ENCODE data around the gene BHMT.
A peak's percentile ranks its signal among the peaks of the same experiment; 100 is the strongest.

Gene BHMT, protein sequence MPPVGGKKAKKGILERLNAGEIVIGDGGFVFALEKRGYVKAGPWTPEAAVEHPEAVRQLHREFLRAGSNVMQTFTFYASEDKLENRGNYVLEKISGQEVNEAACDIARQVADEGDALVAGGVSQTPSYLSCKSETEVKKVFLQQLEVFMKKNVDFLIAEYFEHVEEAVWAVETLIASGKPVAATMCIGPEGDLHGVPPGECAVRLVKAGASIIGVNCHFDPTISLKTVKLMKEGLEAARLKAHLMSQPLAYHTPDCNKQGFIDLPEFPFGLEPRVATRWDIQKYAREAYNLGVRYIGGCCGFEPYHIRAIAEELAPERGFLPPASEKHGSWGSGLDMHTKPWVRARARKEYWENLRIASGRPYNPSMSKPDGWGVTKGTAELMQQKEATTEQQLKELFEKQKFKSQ
- total RNA-seq: 0 to 2.0 (median 0) reads per million in 17 experiments

DNA sequence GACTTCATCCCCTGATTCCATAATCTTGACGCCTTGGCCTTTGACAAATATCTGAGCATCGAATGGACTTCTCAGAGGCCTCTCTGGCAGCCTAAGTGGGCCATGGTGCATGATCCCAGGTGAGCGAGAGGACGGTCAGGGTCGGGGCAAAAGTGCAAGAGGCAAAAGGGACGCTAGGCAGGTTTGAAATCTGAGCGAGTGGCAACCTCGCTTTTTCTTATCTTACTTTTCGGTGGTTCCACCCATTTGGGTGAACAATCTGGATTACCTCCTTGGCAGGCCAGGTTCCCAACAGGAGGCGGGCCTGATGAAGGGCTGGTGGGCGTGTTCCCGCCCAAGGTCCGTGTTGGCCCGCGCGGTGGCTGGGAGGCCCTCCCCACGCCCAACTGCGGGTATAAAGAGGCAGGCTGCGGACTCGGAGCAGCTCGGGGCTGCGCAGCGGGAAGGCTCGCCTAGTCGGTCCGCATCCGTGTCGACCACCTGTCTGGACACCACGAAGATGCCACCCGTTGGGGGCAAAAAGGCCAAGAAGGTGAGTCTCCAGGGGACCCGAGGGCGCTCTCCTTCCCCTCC, at the start of gene BHMT:
Gene BHMT (plus strand): TSS at position 423 of the 573 bp plus-strand sequence. CDS start 77 bp downstream, at position 500.
- no peak for DNase-seq

DNA sequence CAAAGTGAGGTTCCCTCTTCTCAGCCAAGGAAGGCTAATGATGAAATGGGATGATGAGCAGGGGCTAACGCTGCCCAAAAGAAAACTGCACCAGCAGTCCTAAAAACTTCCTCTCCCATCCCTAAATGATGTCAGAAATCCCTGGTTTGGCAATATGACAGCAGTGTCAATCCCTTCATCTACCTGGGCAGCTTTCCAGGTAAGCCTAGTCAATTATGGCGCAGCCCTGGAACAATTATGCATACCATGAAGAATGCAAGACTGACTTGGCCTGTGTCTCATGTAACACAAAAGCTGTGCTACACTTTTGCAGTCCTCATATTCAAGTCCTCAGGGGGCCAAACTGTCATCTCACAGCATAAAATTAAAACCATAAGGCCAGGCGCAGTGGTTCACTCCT, 49.2 kb upstream of the BHMT start:
- no peak for DNase-seq

DNA sequence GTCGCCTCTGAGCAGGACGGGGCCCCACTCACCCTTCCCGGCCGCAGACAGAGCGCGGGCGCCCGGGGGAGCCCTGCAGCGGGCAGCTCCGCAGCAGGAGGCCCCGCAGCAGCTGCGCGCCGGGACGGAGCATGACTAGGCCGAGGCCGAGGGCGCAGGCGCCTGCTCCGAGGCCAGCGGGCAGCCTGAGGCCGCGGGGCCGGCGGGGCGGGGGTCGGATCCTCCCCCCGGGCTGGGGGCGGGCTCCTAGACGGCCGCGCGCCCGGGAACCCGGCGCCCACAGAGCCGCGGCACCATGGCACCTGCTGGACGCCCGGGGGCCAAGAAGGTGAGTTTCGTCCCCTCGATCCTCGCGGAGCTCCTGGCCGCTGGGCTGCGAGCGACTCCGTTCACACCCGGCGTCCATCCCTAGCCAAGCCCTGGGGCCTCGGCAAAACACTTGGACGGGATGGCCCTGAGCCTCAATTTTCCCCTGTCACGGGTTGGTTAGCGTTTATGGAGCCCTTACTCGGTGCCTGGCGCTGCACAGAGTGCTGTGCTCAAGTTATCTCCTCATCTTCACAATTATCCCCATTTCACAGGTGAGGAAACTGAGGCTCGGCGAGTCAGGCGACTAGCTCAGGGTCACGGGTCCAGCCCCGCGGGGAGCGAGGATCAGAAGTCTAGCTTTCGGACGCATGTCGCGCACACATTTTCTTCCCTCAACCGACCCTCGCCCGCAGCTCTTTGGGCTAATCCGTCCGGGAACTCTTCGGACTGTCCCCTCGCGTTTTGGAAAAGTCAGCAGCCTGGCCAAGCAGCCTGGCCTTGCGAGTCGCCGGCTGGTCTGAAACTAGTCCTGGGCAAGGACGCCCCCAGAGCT, 41.9 kb upstream of the BHMT start, which contains the start of the genes BHMT2 and DMGDH:
Gene BHMT2 (plus strand): TSS at position 280 of the 862 bp plus-strand sequence. CDS start 16 bp downstream, at position 296.
Gene DMGDH (minus strand): TSS at position 187 of the 862 bp plus-strand sequence. CDS start 54 bp downstream, at position 133.
- peak in 3 of 4 experiments; percentile 4 to 36 (median 17) for DNase-seq

DNA sequence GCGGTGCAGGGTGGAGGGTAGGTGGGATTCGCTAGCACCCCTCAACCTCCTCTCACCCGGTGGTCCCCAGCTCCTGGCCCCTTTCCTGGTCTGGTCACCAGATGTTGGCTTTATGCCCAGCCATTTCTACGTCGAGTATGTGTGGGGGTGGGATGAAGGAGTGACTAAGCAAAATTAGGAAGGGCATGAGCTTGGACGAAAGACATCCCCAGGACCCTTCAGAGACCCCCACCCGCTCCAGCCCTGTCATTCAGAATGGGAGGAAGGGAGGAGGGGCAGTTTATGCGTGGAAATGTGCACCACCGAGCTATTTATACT, 41.3 kb upstream of the BHMT start:
- no peak for DNase-seq

DNA sequence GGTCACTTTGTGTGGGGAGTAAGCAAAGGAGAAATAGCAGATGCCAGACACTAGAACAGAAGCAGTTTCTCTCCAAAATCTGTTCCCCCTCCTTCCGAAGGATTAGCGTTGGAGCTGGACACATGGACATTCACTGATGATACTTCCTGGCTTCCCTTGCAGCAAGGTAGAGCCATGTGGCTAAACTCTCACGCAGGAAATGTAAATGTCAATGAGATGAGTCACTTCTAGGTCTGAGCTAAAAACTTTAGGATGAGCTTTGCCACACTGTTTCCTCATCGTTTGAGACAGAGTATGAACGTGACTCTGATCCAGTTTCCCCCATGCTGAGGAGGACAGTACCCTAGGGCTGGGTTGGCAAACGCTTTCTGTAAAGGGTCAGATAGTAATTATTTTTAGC, 37.0 kb upstream of the BHMT start:
- DNase-seq: peak in 2 of 4 experiments; percentile 10 to 16

DNA sequence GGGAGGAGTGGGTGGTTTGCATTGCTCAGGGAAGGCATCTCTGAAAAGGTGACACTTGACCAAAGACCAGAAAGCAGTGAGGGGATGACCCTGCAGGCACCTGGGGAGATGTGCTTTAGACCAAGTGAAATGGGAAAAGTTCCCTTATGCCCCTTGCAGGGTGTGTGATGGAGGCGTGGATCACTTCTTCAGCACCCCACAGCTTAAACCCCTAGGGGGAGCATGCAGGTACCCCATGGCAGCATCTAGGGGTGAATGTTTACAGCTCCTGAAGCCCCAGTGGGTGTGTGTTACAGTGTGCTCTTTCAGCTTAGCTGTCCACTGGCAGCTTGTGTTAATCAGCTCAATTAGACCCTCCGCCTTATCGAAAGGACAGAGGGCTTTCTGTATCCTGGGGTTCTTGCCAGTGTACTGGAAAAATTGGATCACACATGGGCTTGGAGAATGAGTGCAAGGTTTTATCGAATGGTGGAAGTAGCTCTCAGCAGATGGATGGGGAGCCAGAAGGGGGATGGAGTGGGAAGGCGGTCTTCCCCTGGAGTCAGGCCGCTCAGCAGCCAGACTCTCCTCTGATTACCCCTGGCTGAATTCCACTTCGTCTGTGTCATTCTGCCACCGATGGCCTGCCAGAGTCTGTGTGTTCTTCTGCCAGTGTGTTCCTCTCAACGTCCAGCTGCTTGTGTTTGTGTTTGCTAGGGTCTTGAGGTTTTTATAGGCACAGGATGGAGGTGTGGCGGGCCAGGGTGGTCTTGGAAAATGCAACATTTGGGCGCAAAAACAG, 35.8 kb upstream of the BHMT start:
- no peak for DNase-seq

DNA sequence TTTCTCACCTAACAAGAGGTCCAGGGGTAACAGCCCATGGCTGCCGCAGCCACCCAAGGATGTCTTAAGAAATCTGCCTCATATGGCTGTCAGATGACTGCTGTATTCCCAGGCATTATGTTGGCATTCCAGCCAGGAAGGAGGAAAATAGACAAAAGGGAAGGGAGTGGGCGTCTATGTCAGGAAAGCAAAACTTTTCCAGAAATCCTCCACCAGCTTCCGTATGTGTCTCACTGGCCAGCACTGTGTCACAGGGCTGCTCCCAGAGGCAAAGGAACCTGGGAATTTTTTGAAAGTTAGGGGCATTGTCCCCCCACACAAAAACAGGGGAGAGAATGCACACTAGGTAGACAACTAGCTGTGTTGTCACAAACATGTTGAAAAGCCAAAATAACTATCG, 34.8 kb upstream of the BHMT start:
- no peak for DNase-seq

DNA sequence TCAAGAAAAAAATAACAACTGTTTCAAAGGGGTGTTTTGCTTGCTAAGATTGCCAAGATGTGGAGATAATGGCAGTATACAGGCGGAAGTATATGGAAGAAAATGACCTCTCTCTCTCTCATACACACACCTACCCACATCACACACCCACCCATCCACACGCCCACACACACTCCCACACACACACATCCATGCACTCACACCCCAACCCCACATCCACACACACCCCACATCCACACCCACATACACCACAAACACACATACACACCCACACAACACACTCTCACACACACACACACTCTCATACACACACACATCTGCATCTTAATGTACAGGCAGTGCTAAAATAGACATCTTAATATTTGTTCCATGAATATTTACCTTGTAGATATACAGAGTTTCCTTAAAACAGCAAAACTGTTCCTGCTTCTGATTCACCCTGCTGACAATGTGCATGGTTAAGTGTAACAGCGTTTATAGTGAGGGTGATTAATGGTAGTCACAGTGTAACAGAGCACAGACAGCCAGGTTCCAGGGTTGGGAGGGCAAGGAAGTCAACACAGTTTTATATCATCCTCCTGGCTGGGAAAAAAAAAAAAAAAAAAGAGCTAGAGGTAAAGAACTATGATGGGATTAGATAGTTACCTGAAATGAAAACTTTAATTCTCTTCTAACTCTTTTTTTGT, 33.8 kb upstream of the BHMT start:
- no peak for DNase-seq

DNA sequence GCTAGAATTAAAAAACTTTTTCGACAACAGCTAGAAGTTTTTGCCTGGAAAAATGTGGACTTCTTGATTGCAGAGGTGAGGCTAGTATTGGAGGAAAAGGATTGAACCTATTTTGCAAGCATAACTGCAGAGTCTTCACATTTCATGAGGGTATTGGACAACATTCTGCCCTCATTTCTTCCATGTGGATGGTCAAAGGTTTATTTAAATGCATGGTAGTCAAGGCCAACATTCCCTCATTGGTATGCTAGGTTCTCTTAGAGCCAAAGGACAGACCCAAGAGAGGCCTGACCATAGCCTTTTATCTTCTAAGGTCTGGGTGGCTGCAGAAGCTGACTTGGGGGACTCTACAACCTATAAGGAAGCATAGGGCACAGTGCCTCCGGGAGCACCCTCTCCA, 30.8 kb upstream of the BHMT start:
- DNase-seq: no peak

DNA sequence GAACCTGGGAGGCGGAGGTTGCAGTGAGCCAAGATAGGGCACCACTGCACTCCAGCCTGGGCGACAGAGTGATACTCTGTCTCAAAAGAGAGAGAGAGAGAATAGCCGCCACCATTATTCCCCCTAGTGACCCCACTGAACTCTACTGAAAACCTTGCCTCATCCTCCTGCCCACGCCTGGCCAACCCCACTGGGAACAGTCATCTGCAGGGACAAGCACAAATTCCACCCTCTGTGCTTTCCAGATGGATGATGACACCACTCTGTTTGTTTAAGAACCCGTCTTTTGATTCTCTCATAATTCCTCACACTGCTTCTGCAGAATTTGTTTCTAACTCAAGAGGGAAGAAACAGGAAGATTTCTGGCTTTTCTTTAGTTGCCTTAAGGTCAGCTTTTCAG, 29.8 kb upstream of the BHMT start:
- DNase-seq: no peak

DNA sequence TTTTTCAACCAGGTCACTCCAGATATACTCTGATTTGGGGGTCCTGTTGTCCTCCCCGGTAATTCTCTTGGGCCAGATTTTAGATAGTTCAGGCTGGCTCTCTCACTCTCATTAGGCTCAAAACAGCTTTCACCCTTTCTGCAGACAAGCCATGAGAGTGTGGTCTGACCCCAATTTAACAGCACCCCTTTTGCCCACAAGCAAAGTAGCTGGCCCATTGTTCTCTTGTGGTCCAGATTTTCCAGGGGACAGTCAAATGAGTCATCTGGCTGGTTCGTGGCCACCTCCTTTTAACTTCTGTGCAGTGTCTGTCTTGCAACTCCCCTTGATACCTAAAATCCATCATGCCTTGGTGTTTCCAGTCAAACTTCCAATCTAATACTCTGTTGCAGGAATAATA, 25.5 kb upstream of the BHMT start:
- DNase-seq: no peak

DNA sequence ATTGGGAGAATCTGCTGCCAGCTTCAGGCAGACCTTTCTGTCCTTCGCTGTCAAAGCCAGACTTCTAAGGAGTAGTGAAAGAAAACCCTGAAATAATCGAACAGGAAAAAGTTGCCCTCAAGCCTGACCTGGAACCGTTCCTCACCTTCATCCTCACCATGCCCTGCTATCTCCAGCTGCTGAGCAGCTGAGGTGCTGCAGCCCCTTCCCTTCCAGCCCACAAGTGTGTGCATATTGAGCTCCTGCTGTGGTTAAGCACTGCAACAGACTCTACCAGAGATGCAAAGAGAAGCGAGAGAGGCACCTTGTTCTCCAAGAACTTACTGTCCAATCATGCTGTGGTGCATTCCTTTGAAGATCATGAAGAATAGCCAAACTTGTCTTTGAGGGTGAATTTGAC, 23.1 kb upstream of the BHMT start:
- DNase-seq: no peak

DNA sequence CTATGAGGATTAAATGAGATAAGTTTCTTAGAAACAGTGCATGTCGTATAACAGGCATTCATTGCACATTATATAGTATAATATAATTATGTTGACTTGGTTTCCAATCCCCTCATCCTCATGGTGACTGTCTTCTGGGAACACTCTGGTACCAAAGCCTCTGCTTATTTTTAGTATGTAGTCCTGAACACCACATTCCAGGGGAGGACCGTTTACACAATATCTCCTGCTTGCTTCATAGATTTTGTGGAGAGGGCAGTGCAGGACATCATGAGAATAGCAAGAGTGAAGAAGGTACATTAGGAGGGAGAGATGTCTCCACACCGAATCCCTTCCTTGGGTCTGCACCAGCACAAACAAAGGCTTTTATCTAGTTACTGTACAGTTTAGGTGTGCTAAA, 20.5 kb upstream of the BHMT start:
- no peak for DNase-seq

DNA sequence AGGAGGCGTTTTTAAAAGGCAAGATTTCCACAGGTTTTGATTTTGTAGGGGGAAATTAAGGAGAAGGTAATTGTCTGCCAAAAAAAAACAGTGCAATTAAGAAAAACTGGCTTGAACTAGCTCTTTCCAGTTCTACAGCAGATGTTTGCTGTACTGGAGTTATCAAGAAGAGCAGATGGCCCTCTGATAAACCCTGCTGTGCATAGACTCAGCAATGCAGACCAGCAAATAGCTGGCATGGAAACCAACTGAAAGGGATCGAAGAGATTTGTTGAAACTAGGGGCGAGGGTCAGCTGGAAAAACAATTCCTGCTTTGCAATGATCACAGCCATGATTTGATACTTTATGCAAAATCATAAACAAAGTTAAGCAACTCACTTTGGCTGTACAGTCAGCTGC, 17.8 kb upstream of the BHMT start:
- DNase-seq: no peak

DNA sequence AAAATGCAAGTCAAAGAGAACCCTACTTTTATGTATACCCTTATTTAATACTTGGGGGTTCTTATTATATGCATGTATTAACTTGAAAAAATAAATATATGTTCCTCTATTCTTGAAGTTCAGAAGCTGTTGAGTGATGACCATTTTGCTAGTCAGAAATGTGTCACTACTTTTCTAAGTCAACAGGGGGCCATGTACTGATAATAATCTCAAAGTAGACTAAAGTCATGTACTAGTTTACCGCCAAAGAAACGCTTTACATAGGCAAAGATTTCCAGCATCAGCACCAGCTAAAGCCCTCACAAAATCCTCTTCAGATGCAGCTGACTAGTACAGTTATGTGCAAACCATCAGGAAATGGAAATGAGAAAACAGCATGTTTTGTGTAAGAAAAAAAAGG, 5.7 kb upstream of the BHMT start:
- no peak for DNase-seq

DNA sequence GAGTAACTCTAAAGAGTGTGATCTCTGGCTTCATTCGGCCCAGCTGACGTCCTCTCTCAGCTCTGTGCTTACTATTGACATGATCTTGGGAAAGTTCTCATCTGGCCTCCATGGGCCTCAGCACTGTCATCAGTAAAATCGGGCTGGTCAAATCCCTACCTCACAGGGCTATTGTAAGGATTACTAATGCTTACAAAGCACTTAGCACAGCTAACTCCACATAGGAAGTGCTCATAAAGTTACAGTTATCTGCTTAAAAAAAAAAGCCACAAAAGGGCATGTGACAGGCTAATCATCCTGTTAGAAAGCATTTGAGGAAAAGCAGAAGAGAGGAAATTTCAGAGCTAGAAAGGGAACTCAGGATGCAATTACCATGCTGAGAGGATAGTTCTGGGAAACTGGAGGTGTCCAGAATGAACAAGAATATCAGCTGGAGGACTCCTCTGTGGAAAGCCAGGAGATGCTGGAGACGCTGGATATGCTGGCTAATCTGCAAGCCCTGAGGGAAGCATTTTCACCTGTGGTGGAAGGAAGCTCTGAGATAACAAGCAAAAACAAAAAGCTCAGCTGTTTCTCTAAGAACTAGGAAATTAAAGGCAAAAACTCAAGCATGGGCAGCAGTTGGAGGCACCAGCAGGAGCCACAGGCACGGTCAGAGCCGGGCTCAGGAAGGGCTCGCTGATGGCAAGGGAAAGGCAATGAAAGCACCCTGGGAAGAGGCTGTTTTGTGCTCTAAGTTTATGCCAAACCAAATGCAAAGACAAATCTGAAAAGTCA, 4.4 kb upstream of the BHMT start:
- DNase-seq: peak; percentile 75 to 94 (median 85)

DNA sequence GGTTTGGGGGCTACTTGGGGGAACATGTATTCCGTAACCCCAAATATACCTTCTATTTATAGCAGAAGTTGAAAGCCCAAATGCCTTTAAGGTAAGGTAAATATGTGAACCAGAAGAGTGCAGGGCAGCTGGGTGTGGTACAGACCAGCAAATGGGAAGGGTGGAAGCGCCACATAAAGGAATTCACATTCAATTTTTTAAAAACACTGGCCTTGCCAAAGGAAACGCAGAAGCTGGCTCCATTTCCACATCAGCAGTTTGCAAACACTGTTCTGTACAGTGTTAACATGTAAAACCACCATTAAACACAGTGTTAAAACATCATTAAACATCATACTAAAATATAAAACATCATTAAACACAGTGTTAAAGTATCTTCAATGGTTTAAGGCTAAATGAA, 3.5 kb upstream of the BHMT start:
- DNase-seq: peak in 1 of 4 experiments; percentile 9

DNA sequence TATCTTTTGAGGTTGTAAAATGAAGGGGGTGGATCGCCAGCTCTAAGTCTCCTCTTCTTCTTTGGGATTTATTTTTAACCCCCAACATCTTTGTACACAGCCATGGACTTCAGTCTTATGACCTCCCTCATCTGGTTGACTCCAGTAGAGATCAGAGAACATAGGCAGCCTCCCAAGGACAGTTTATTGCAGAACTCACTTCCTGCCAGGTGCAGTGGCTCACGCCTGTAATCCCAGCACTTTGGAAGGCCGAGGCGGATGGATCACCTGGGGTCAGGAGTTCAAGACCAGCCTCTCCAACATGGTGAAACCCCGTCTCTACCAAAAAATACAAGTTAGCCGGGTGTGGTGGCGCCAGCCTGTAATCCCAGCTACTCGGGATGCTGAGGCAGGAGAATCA, 2.8 kb upstream of the BHMT start:
- DNase-seq: no peak

DNA sequence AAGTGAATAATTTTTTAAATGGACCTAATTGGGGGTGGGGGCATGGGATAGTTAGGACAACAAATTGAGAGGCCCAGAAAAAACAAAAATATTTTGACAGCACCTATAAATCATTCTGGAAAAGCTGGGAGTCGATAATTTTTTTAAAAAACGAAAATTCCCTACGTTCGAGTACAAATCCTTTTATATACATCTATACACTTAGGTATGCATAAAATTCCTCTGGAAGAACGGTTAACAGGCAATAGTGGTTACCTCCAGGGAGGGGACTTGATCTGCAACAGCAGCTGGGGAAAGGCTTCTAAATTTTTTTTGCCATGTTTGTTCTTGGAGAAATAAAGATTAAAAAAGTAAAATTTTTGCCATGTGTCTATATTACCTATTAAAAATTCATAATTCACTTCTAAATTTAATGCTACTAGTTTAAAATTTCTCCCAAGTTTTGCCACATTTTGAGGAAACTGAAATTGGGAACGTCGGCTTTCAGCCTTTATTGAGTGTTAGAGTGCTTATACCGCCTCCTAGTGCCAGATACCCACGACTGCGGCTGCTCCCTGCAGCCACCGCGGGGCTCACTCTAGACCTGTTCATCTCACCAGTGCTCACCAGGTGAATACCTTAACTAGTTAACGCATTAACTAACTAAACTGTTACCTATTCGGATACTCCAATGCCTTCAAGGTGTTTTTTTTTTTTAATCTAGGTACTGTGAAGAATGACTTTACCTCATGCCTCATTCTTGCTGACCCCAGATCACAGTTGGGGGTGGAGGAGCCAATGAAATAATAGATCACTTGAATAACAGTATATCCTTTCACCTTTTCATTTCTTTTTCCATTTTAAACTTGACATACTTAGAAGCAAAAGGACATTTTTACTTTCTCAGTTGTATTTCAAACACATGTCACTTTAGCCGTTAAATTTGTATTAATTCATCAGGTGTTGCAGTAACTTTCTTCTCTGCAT, 1.8 kb upstream of the BHMT start:
- peak; percentile 62 to 81 (median 70) for DNase-seq
